HG02884 (cell line): ENCODE data around the gene DKC1.

Source experiments
- ATAC-seq: cut with Tn5 transposase; IDR thresholded peaks from one replicate; pipeline ENCODE4 v1.9.1; 2021; ENCODE audit warnings: mild to moderate bottlenecking, moderate library complexity; ENCODE audit not compliant: unreplicated experiment

DKC1 gene

GRCh38 chrX:154735695-154736393 lies 26.8 kb upstream of the DKC1 start:
- ATAC-seq: no peak

GRCh38 chrX:154737136-154737535 lies 25.5 kb upstream of the DKC1 start:
- ATAC-seq: no peak

GRCh38 chrX:154738011-154738738 lies 24.5 kb upstream of the DKC1 start:
- ATAC-seq: no peak

DNA sequence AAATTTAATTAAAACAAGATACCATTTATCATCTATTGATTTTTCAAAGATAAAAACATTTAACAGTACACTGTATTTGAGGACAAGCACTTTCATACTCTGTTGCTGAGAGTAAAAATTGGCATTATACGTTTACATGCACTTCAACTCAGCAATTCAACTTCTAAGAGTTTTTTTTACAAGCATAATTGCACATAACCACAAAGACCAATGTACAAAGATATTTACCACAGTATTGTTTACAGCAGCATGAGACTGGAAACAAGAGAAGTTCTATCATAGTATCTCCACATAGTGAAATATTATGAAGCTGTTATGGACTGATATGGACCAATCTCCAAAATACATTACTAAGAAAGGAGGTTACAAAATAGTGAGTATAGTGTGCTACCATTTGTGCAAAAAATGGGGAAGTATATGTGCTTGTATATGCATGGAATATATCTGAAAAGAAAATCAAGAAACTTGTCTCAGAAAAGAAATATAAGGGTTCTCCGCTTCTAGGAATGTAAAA lies 22.7 kb upstream of the DKC1 start:
- ATAC-seq: no peak

GRCh38 chrX:154742613-154743012 lies 20.1 kb upstream of the DKC1 start:
- ATAC-seq: no peak

GRCh38 chrX:154748712-154749339 lies 13.8 kb upstream of the DKC1 start:
- ATAC-seq: peak; percentile 47

- ATAC-seq: no peak
Measured at GRCh38 chrX:154749856-154750255, 12.8 kb upstream of the DKC1 start.

- peak; percentile 57 for ATAC-seq
Measured at GRCh38 chrX:154750301-154751202, 12.1 kb upstream of the DKC1 start, which contains the start of gene GAB3. GAB3 (minus strand) TSS chrX:154751077; CDS start chrX:154751025, 52 bp downstream.

DNA sequence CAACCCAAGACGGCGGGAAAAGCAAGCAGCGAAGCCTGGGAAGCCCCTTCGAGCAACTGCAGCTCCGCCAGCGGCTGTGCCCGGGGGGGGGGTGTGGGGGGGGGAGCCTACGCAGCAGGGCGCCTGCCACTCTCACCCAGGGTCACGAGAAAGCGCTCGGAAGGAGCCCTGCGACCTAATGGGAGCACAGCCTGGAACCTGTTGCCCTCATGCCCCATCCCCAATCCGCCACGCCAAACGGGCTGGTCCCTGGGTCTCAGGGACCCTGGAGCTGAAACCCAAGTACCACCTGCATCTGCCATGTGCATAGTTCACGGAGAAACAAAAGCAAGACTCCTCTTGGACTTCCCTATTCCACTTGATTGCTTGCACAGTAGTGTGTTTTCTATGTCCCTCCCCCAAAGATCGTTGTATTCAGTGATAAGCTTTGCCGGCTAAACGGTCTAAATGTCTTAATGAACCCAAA lies 11.4 kb upstream of the DKC1 start:
- ATAC-seq: no peak

GRCh38 chrX:154751669-154752271 lies 10.9 kb upstream of the DKC1 start:
- ATAC-seq: no peak

DNA sequence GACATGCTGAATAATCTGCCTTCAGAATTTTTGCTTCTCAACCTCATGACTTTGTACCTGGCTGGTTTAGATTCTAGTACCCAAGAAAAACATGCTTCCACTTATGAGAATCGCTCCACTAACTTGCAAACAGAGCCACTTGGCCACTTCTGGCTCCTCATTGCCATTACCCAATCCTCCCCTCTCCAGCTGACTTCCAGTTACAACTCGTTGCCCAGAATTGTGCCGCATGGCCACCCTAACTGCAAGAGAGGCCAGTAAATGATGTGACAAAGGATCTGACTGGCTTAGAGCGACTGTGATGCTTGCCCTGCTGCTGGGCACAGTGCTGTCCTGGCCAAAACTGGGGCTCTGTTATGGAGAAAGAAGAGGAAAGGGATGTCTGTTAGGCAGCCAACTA lies 4.0 kb upstream of the DKC1 start:
- no peak for ATAC-seq

GRCh38 chrX:154761977-154762536 lies 607 bp upstream of the DKC1 start:
- no peak for ATAC-seq

- ATAC-seq: no peak
Measured at GRCh38 chrX:154774622-154775021, 12.0 kb downstream of the DKC1 start.

GRCh38 chrX:154775419-154776349 lies 13.0 kb downstream of the DKC1 start:
- ATAC-seq: no peak

- ATAC-seq: no peak
Measured at GRCh38 chrX:154776753-154777152, 14.1 kb downstream of the DKC1 start.

- no peak for ATAC-seq
Measured at GRCh38 chrX:154779261-154779660, 16.6 kb downstream of the DKC1 start.

DNA sequence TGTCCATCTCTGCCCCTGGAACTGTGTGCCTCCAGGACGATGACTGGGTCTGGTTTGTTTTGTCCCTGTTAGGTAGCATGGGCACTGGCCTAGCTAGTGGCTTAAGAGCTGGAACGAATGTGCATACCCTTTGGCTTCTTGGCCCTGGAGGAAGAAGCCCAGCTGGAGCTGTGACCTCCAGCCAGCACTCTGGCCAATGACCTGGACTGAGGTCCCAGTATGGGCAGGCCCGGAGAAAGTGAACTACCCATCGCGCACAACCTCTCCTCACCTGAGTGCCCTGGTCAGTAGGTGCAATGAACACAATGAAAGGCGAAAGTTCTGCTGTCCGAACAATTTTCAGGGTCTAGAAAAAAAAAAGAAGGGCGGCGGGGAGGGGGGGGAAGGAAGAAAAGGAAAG lies 18.3 kb downstream of the DKC1 start:
- no peak for ATAC-seq

DNA sequence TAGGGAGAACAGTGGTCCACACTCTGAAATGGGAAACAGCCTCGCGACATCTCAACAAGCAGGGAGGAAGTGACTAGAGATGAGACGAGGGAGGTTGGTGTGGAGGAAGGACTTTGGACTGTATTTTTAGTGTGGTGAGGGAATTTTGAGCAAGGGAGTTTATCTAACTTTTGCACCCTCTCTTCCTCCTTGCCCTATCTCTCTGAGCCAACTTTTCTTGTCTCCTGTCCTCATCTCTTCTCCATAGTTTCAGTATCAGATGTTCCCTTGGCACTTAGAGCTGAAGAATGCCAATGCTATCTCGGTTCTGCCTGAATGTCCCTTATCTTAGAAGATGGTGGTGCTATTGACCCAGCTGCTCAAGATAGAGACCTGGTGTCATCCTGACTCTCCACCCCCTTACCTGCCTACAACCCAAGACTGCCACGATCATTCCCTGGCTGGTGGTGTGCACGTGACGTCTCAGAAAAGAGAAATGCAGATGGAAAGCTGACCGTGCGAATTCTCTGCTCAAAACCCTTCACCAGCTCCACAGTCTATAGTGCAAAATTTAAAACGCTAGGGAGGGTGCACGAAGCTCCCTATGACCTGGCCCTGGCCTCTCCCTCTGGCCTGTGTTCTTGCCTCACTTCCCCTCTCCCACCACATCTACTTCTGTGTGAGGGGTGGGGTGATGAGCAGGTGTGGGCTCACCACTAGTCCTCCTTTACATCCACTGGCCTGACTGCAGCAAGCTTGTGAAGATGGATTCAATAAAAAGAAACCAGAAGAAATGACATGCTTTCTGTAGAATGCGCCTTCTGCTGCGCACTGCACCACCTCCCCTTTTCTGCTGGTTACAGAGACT lies 21.7 kb downstream of the DKC1 start:
- ATAC-seq: no peak
